T47D (cell line): ENCODE measurements around the gene COL1A1.
A peak's percentile ranks its signal among the peaks of the same experiment; 100 is the strongest.

ENCODE experiments used
- DNase-seq, 2 experiments: peaks; one replicate each; pipeline versions ENCODE4 v3.0.0 to v3.0.0-alpha.2; 2011 to 2012; ENCODE audit warnings: low read depth in 1 of 2, low spot score in 1 of 2
- JUND ChIP-seq: IDR thresholded peaks from 2 replicates; pipeline ENCODE4 v1.6.1; 2012; ENCODE audit warnings: low read depth
- in situ Hi-C: cut with HindIII; loops from 2 replicates; pipeline ENCODE4 v1.10.0; 2016; ENCODE audit warnings: low sequenced_read_pairs, low pct_unique_long_range_greater_than_20kb

The COL1A1 gene

GRCh38 chr17:50147841-50148225, 53.6 kb downstream of the COL1A1 start:
- no peak for DNase-seq
- in situ Hi-C loops, result no loop called here
- no peak for TF ChIP-seq JUND

- TF ChIP-seq JUND, result no peak
- no peak for DNase-seq
- in situ Hi-C loops, result no loop called here
These were observed 54.3 kb downstream of the COL1A1 start for GRCh38 chr17:50146927-50147665.

GRCh38 chr17:50146230-50146926, 55.1 kb downstream of the COL1A1 start:
- in situ Hi-C loops, result no loop called here
- no peak for DNase-seq
- no peak for TF ChIP-seq JUND

- no peak for DNase-seq
- in situ Hi-C loops, result no loop called here
- TF ChIP-seq JUND, result no peak
These were observed 55.8 kb downstream of the COL1A1 start for GRCh38 chr17:50145532-50146229.

GRCh38 chr17:50144845-50145531, 56.4 kb downstream of the COL1A1 start:
- in situ Hi-C loops, result no loop called here
- no peak for DNase-seq
- TF ChIP-seq JUND, result no peak

GRCh38 chr17:50144355-50144754, 57.1 kb downstream of the COL1A1 start:
- TF ChIP-seq JUND, result no peak
- no peak for DNase-seq
- in situ Hi-C loops, result no loop called here

- in situ Hi-C loops, result no loop called here
- no peak for DNase-seq
- TF ChIP-seq JUND, result no peak
These were observed 57.8 kb downstream of the COL1A1 start for GRCh38 chr17:50143461-50144176.

GRCh38 chr17:50141745-50142110, 59.7 kb downstream of the COL1A1 start:
- no peak for TF ChIP-seq JUND
- in situ Hi-C loops, result no loop called here
- no peak for DNase-seq

- DNase-seq, result no peak
- TF ChIP-seq JUND, result no peak
- in situ Hi-C loops, result no loop called here
These were observed 60.2 kb downstream of the COL1A1 start for GRCh38 chr17:50141026-50141744.

GRCh38 chr17:50139950-50140885, 61.2 kb downstream of the COL1A1 start:
- peak; percentile 83 to 91 for DNase-seq
- in situ Hi-C loops, result no loop called here
- no peak for TF ChIP-seq JUND
